Fibroblast of skin of left biceps (primary cell): ENCODE measurements around the gene AGRN.
A peak's percentile ranks its signal among the peaks of the same experiment; 100 is the strongest.

Experiments used
- DNase-seq, 2 experiments: peaks; one replicate each; pipeline ENCODE4 v3.0.0-alpha.2; 2013; ENCODE audit warnings: low read depth in 2 of 2

The AGRN gene

DNA sequence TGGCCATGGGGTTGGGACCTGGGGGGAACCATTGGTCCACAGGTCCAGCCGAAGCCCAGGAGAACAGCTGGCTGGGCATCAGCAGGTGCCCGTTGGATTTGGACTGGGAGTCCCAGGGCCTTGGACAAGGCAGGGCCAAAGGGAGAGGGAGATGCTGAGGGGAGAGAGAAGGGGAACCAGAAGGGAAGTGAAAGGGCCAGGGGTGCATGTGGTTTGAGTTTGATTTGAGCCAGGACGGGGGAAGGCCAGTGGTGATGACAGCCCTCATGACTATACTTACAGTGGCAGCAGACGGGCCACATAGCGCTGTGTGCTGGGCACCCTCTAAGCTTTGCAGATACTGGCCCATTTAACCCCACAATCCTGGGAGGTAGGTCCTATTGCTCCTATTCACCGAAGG is 18.8 kb downstream of the AGRN start:
- no peak for DNase-seq

DNA sequence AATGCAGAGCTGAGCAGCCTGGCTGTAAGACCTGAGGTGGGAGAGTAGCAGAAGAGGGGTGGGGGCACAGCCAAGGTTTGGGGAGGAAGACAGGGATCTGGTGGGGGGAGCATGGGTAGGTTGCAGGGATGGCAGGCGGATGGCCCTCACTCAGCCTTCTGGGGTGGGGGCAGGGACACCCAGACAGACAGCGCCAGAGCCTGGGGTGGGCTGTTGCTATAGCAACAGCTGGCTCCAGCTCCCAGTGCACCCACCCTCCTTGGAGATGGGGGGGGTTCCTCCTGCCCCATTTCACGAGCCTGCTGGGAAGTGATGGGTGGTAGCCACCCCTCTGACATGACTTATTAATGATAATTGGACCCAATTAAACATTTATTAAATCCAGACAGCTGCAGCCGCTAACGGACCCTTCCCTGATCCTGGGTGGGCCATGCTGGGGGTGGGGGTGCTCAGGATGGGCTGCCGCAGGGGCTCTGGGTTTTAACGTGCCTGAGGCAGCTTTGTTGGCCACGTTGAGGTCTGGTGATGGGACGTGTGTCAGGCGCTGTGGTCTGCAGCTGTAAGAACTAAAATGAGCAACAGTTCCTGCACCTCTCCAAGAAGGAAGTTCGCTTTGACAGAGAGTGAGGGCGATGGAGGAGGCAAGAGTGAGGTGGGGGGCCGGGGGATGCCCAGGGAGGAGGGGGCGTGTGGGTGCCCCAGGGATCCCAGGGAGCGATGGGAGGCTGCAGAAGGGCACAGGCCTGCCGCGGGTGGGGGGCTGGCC is 19.4 kb downstream of the AGRN start:
- no peak for DNase-seq

DNA sequence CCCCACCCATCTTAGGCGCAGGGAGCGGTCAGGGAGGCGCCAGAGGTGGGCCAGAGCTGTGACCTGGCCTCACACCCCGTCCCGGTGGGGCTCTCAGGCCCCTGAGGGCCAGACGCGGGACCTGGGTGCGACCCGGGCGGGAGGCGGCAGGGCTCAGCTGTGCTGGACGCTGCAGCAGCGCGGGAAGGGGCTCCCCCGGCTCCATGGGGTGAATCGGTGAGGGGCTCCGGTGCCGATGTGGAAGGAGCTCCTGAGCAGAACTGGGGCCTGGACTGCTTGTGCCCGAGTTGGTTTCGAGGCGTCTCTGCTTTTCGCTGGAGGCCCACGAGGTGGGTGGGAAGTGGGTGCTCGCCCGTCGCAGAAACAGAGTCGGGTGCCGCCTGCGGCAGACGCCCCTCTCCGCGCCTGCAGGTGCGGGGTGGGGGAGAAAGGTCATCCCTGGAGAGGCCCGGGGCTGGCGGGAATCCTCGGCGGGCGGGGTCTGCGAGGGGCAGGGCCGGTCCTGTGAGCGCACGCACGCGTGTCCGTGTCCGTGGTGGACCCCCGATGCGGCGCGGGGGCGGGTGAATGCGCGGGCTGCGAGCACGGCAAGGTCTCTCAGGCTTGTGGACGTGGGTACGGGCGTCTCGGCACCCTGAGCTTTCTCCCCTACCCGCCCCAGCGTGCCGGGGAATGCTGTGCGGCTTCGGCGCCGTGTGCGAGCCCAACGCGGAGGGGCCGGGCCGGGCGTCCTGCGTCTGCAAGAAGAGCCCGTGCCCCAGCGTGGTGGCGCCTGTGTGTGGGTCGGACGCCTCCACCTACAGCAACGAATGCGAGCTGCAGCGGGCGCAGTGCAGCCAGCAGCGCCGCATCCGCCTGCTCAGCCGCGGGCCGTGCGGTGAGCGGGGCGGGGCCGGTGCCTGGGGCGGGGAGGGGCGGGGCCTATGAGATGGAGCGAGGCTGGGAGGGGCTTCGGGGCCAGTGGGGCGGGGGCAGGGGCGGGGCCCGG is 20.4 kb downstream of the AGRN start:
- DNase-seq, result peak; percentile 55 to 57

DNA sequence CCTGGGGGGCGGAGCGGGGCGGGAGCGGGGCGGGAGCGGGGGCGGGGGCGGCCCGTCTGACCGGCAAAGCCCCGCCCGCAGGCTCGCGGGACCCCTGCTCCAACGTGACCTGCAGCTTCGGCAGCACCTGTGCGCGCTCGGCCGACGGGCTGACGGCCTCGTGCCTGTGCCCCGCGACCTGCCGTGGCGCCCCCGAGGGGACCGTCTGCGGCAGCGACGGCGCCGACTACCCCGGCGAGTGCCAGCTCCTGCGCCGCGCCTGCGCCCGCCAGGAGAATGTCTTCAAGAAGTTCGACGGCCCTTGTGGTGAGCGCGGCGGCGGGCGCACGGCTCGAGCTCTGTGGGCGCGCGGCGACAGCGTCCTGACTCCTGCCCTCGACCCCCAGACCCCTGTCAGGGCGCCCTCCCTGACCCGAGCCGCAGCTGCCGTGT is 21.2 kb downstream of the AGRN start:
- DNase-seq, result no peak

DNA sequence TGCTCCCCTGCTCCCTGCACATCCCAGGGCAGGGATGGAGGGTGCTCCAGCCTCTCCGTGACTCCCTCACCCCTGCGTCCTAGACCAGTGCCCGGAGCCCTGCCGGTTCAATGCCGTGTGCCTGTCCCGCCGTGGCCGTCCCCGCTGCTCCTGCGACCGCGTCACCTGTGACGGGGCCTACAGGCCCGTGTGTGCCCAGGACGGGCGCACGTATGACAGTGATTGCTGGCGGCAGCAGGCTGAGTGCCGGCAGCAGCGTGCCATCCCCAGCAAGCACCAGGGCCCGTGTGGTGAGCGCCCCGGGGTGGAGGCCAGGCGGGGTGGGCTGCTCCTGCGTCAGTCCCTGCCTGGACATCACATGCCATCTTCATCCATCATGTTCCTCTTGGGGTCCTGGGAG is 22.0 kb downstream of the AGRN start:
- no peak for DNase-seq

DNA sequence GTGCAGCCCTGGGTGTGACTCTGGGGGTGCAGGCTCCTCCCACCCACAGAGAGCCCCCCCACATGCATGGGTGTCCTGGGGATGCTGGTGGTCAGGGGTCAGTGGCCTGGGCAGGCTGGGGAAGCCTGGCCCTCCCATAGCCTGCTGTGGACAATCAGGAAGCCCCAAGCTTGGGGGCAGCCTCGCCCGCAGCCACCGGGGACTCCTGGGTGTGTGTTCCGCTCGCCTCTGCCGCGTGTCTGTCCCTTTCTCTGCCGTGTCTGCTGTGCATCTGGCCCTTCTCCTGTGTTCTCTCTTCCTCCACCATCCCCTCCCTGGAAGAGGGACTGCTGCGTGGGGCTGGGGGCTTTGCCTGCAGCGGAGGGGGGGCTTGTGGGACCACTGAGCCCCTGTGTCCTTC is 22.9 kb downstream of the AGRN start:
- no peak for DNase-seq

DNA sequence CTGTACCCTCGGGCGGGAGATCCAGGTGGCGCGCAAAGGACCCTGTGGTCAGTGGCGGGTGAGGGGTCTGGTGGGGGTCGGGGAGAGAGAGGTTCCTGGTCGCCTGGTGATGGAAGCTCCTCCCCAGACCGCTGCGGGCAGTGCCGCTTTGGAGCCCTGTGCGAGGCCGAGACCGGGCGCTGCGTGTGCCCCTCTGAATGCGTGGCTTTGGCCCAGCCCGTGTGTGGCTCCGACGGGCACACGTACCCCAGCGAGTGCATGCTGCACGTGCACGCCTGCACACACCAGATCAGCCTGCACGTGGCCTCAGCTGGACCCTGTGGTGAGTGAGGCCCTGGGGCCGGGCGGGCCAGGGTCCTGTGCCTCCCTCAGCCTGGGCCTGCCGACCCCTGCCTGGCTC is 23.5 kb downstream of the AGRN start:
- no peak for DNase-seq

DNA sequence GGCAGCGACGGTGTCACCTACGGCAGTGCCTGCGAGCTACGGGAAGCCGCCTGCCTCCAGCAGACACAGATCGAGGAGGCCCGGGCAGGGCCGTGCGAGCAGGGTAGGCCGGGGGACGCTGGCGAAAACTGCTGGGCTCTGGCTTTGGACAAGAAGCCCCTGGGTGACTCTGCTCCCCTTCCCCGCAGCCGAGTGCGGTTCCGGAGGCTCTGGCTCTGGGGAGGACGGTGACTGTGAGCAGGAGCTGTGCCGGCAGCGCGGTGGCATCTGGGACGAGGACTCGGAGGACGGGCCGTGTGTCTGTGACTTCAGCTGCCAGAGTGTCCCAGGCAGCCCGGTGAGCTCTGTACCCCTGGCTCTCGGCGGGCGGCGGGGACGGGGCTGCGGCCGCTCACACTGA is 24.0 kb downstream of the AGRN start:
- no peak for DNase-seq

DNA sequence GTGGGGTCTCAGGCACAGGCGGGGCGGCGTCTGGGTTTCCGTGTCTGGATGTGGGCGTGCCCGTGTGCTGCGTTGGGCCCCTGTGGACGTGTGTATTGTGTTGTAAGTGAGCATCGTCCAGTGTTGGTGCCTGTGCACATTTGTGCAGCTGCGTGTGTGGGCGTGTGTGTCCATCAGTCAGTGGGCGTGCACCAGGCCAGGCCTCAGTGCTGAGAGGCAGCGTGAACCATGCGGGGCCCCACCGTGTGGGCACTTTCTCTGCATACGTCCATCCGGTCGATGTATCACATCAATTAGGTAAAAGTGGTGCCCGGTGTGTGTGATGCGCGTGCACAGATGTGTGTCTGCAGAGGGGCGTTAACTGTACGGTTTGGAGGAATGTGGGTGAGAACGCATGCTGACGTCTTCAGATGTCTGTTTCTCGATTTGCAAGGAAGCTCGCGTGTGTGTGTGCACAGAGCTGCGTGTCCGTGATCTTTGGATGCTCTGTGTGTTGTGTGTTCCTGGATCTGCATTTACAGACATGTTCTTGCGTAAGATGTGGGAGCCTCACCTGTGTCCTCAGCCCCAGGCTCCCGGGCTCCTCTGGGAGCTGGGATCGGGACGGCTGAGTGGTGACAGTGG is 24.6 kb downstream of the AGRN start:
- no peak for DNase-seq

DNA sequence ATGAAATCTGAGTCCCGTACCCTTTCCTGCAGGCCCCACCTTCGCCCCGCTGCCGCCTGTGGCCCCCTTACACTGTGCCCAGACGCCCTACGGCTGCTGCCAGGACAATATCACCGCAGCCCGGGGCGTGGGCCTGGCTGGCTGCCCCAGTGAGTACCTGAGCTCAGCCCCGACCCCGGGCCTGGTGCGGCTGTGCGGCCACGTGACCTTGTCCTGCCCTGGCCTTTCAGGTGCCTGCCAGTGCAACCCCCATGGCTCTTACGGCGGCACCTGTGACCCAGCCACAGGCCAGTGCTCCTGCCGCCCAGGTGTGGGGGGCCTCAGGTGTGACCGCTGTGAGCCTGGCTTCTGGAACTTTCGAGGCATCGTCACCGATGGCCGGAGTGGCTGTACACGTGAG is 25.2 kb downstream of the AGRN start:
- no peak for DNase-seq

DNA sequence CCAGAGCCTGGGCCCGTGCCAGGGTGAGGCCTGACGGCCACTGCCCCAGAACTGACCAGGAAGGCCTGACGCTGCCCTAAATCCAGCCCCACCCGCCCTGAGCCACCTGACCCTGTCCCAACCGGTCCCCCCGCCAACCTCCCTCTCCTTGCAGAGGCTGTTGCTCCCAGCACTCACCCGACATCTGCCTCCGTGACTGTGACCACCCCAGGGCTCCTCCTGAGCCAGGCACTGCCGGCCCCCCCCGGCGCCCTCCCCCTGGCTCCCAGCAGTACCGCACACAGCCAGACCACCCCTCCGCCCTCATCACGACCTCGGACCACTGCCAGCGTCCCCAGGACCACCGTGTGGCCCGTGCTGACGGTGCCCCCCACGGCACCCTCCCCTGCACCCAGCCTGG is 26.3 kb downstream of the AGRN start:
- DNase-seq, result no peak

DNA sequence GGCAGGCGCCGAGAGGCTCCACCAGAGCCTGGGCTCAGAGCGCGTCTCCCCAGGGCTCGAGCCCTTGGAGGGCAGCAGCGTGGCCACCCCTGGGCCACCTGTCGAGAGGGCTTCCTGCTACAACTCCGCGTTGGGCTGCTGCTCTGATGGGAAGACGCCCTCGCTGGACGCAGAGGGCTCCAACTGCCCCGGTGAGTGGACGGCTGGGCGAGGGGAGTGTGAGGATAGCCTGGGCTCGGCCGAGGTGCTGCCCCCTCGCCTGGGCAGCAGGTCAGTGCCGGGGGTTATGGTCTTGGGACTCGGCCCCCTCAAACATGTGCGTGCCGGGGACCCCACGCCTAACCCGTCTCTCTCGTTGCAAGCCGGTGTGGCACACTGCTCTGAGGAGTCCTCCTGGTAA is 26.8 kb downstream of the AGRN start:
- DNase-seq, result no peak

DNA sequence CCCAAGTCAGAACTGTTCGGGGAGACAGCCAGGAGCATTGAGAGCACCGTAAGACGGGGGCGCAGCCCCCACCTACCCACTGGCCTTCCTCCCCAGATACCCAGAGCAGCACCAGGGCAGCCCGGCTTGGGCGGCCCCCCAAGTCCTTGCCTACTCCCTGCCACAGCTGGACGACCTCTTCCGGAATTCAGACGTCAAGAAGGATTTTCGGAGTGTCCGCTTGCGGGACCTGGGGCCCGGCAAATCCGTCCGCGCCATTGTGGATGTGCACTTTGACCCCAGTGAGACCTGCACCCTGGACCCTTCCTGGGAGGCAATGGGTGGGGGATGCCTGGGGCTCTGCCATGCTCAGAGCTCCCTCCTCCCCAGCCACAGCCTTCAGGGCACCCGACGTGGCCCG is 27.5 kb downstream of the AGRN start:
- no peak for DNase-seq

DNA sequence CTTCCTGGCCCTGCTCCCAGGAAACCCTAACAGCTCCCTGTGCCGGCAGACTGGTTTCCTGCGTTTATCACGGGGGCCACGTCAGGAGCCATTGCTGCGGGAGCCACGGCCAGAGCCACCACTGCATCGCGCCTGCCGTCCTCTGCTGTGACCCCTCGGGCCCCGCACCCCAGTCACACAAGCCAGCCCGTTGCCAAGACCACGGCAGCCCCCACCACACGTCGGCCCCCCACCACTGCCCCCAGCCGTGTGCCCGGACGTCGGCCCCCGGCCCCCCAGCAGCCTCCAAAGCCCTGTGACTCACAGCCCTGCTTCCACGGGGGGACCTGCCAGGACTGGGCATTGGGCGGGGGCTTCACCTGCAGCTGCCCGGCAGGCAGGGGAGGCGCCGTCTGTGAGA is 28.0 kb downstream of the AGRN start:
- DNase-seq, result no peak

DNA sequence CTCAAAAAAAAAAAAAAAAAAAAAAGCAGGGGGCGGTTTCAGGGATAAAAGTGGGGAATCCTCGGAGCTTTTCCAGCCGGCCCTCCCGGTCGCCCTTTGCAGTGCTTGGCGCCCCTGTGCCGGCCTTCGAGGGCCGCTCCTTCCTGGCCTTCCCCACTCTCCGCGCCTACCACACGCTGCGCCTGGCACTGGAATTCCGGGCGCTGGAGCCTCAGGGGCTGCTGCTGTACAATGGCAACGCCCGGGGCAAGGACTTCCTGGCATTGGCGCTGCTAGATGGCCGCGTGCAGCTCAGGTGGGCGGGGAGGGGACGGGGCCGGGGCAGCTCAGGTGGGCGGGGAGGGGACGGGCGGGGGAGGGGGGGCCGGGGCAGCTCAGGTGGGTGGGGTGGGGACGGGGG is 28.8 kb downstream of the AGRN start:
- no peak for DNase-seq

DNA sequence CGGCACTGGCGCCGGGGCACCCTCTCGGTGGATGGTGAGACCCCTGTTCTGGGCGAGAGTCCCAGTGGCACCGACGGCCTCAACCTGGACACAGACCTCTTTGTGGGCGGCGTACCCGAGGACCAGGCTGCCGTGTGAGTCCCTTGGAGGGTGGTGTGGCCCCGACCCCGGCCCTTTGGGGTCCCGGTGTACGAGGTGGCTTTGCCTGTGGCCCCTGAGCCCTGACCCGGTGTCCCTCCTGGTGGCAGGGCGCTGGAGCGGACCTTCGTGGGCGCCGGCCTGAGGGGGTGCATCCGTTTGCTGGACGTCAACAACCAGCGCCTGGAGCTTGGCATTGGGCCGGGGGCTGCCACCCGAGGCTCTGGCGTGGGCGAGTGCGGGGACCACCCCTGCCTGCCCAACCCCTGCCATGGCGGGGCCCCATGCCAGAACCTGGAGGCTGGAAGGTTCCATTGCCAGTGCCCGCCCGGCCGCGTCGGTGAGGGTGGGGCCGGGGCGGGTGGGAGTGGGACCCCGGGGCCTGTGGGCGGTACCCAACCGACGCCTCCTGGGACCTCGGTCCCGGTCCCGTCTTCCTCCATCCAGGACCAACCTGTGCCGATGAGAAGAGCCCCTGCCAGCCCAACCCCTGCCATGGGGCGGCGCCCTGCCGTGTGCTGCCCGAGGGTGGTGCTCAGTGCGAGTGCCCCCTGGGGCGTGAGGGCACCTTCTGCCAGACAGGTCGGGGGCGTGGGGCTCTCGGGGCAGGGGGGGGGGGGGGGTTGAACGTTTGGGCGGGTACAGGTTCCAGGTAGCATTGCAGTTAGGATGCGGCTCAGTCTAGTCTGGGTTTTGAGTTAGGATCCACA is 29.6 kb downstream of the AGRN start:
- DNase-seq, result no peak

DNA sequence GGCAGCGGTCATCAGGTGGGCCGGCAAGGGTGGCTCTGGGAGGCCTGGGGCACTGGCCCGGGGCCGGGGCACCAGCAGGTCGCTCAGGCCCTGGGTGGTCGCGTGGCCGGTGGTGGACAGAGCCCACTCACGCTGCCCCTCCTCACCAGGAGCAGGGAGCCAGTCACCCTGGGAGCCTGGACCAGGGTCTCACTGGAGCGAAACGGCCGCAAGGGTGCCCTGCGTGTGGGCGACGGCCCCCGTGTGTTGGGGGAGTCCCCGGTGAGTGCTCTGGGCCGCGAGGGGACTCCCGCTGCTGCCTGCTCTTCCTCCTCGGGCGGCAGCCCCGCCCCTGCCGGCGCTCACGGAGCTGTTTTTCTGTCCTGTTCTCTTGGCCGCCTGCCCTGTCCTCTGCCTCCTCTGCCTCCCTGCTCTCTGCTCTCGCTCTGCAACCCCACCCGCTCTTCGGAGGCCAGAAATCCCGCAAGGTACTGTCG is 30.7 kb downstream of the AGRN start:
- no peak for DNase-seq

DNA sequence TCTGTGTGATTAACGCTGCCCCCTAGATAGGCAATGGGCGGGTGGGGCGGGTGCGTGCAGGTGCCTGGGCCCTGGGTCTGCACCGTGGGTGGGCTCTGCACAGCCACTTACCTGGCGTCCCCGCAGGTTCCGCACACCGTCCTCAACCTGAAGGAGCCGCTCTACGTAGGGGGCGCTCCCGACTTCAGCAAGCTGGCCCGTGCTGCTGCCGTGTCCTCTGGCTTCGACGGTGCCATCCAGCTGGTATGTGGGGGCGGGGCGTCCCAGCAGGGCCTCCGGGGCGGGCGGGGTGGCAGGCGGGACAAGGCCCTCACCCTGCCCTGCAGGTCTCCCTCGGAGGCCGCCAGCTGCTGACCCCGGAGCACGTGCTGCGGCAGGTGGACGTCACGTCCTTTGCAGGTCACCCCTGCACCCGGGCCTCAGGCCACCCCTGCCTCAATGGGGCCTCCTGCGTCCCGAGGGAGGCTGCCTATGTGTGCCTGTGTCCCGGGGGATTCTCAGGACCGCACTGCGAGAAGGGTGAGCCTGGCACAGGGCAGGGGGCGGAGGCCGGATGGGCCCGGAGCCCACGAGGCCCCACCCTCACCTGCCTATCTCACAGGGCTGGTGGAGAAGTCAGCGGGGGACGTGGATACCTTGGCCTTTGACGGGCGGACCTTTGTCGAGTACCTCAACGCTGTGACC is 31.3 kb downstream of the AGRN start:
- no peak for DNase-seq

DNA sequence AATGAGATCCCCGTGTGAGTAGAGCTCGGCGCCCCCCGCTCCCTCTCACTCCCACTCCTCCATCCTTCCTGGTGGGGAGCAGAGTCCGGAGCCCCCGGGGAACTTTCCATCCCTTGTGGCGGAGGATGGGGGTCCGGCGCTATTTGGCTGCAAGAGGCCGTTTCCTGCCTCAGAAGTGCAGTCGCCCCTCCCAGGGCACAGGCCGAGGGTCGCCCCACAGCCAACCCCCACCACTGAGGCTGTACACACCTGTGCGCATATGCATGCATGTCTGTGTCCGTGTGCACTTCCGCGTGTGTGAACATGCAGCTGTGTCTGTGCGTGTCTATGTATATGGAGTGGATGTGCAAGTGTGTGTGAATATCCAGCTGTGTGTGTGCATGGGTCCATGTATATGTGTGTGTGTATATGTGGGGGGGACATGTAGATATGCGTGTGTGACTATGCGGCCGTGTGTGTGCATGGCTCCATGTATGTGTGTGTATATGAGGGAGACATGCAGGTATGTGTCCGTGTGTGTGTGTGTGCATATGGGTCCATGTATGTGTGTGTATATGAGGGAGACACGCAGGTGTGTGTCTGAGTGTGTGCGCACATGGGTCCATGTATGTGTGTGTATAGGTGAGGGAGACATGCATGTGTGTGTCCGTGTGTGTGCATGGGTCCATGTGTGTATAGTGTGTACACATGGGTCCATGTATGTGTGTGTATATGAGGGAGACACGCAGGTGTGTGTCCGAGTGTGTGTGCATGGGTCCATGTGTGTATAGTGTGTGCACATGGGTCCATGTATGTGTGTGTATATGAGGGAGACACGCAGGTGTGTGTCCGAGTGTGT is 32.3 kb downstream of the AGRN start:
- no peak for DNase-seq

DNA sequence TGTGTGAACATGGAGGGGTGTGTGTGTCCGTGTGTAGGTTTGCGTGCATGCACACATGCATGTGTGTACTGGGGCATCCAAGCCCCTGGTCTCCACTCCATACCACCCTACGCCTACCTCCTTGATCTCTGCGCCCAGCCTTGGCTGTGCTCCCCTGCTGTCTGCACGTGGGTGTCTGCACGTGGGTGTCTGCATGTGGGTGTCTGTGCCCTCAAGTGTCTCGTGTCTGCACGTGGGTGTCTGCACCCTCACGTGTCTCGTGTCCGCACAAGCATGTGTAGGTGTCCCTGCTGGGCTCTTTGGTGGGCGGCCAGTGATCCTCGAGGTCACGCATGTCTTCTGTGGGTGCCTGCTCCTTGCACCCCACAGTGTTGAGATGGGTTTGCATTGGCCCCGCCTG is 33.1 kb downstream of the AGRN start:
- DNase-seq, result no peak
